ENCODE results near the gene DDX3X. TPM values are rescaled to one million over a fixed set of nuclear protein-coding genes. Genes with fewer than 3 reads are reported as not detected.

The DDX3X gene
- total RNA-seq, 1 experiment from 2014 or later: 338 TPM

- Histone ChIP-seq H3K18ac (ENCODE audit: insufficient read length, low read depth, low read length) (no peak overlapping the region), H3K9ac (ENCODE audit: extremely low read depth, insufficient read length, low read length) (peak overlapping the region; percentile 92), H3K23me2 (ENCODE audit: insufficient read length, low read depth, low read length, poor library complexity, severe bottlenecking) (peaks cover 10% of the 10 kb centered on the region), H3K14ac (ENCODE audit: insufficient read depth, low read length) (no peak overlapping the region), H4K8ac (replicated peaks; ENCODE audit: insufficient read length, low read depth, low read length) (no peak overlapping the region), H4K91ac (ENCODE audit: insufficient read length, low read depth, low read length) (no peak overlapping the region), H3K56ac (ENCODE audit: insufficient read length, low read depth, low read length) (no peak overlapping the region), H4K5ac (ENCODE audit: insufficient read length, low read depth, low read length) (no peak overlapping the region), H4K20me1 (ENCODE audit: control insufficient read depth, insufficient read depth, insufficient read length) (no peaks in the 10 kb centered on the region), H3K23ac (ENCODE audit: insufficient read length, low read depth, low read length) (no peak overlapping the region), H3K27ac (ENCODE audit: insufficient read length, low read depth, low read length) (peak overlapping the region; percentile 99), H3K9me3 (ENCODE audit: control insufficient read depth, low read depth, low read length) (no peaks in the 10 kb centered on the region), H3K79me1 (ENCODE audit: insufficient read depth, low read depth, low read length, poor library complexity, severe bottlenecking) (no peaks in the 10 kb centered on the region), H3K4ac (ENCODE audit: low read depth, low read length) (no peak overlapping the region), H3T11ph (ENCODE audit: low read length) (no peak overlapping the region), H2BK120ac (ENCODE audit: low read depth, low read length, poor library complexity, severe bottlenecking) (no peak overlapping the region), H2BK5ac (ENCODE audit: insufficient read length, low read length) (no peak overlapping the region), H3K4me2 (ENCODE audit: insufficient read depth, insufficient read length, low read length) (peak overlapping the region; percentile 78), H2AFZ (ENCODE audit: low read length) (no peak overlapping the region), H2BK20ac (ENCODE audit: low read depth, low read length, poor library complexity, severe bottlenecking) (no peak overlapping the region), H2BK12ac (ENCODE audit: insufficient read length, low read depth, low read length) (no peak overlapping the region), H3K79me2 (ENCODE audit: insufficient read depth, low read length) (peaks cover 30% of the 10 kb centered on the region), H2AK5ac (ENCODE audit: insufficient read length, low read length) (no peak overlapping the region), H2BK15ac (ENCODE audit: low read depth, low read length) (no peak overlapping the region), H3K4me1 (ENCODE audit: insufficient read depth, low read length) (peaks cover 7% of the 10 kb centered on the region; the same call in 1 of the 2 replicates), H3K27me3 (ENCODE audit: insufficient read depth, low read length) (no peaks in the 10 kb centered on the region)
- WGBS (ENCODE audit: extremely low coverage, insufficient read length, low lambda C conversion rate): no CpG with 5 or more reads among the region's 4 CpGs
- peaks cover 38 to 56% of the 10 kb centered on the region in 2 experiments for H3K9me3 Mint-ChIP-seq
- H3K4me3 Mint-ChIP-seq: peak overlapping the region; percentile 92 to 93; a peak in 4 of 5 replicates
- no peak for DNase-seq
- H3K27me3 Mint-ChIP-seq (ENCODE audit: low read depth): no peaks in the 10 kb centered on the region; the same call in 1 of the 2 replicates
- peak overlapping the region in 2 of 3 experiments; percentile 96 to 97; a peak in 3 of 7 replicates for H3K27ac Mint-ChIP-seq
- peaks cover 16 to 33% (median 27%) of the 10 kb centered on the region in 3 experiments for H3K36me3 Mint-ChIP-seq (ENCODE audit: insufficient read depth in 1 of 3, low read depth in 3 of 3)
- TF ChIP-seq CTCF (conservative IDR thresholded peaks at IDR 0.05): no peak
- H3K4me1 Mint-ChIP-seq: peaks cover 18 to 35% of the 10 kb centered on the region in 2 experiments
Observed at GRCh38 chrX:41332005-41332404, 2.0 kb upstream of the DDX3X start.
